HFFc6 (cell line): Measurements from ENCODE around the gene RGPD4. TPM values are rescaled to one million over a fixed set of nuclear protein-coding genes. Genes with fewer than 3 reads are reported as not detected.

Source experiments
- DNase-seq: peaks from one replicate; pipeline ENCODE4 v3.0.0-alpha.2; 2018
- H3K27ac Mint-ChIP-seq: 2 replicates; pipeline ENCODE4 v1.8.0; 2020; ENCODE audit warnings: mild to moderate bottlenecking, mixed read lengths
- H3K27me3 Mint-ChIP-seq: 2 replicates; pipeline ENCODE4 v1.8.0; 2021; ENCODE audit warnings: mild to moderate bottlenecking, moderate library complexity, mixed read lengths; ENCODE audit not compliant: insufficient read depth
- H3K36me3 Mint-ChIP-seq: 2 replicates; pipeline ENCODE4 v1.8.0; 2021; ENCODE audit warnings: low read depth, mixed read lengths
- H3K4me1 Mint-ChIP-seq: 2 replicates; pipeline ENCODE4 v1.8.0; 2020; ENCODE audit warnings: low read depth, mixed read lengths
- H3K4me3 Mint-ChIP-seq: 2 replicates; pipeline ENCODE4 v1.8.0; 2020; ENCODE audit warnings: mild to moderate bottlenecking, moderate library complexity, mixed read lengths
- H3K9me3 Mint-ChIP-seq: 2 replicates; pipeline ENCODE4 v1.8.0; 2020; ENCODE audit warnings: mild to moderate bottlenecking, mixed read lengths
- total RNA-seq, 6 experiments: library from RNA; stranded (reverse); fragmentation: NEBNext Ultra II Directional; extraction: Animal tissue kit (Norgen Biotek cat#: 25700); gene quantifications; 2 replicates in 1 of 6; 3 replicates in 5 of 6; pipeline ENCODE4 v1.2.3, GENCODE V29; 2021
- TF ChIP-seq, protein P1 (sequence below): fragments of 200-600 bp; sonication (generic); IDR thresholded peaks from 2 replicates; pipeline ENCODE4 v1.5.0; 2021; ENCODE audit warnings: antibody characterized with exemption, mild to moderate bottlenecking

RGPD4 gene
- total RNA-seq, 6 experiments from 2014 or later: 0.09 TPM; not detected in 5

DNA sequence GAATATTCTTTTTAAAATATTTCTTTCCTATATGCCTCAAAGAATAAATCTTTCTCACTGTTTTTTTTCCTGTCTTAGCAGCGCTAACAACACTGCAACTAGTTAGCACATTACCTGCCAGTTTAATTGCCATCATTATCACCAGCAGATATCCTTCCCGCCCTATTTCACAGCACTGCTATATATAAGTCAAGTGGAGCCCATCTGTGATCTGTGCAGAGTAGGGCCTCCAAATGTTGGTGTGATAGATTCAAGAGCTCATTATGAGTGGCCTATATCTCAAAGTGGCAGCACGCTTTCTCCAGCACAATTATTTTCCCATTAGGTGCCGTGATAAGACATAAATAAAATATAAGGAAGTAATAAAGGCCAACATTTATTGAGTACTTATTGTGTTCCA is 19.8 kb upstream of the RGPD4 start:
- Mint-ChIP-seq H3K4me1 (no peaks in the 10 kb centered on the region), H3K36me3 (no peaks in the 10 kb centered on the region; the same call in 1 of the 2 replicates), H3K4me3 (no peak overlapping the region), H3K9me3 (peaks cover 23% of the 10 kb centered on the region), H3K27ac (no peak overlapping the region), H3K27me3 (no peaks in the 10 kb centered on the region; the same call in 1 of the 2 replicates)
- TF ChIP-seq, protein P1, sequence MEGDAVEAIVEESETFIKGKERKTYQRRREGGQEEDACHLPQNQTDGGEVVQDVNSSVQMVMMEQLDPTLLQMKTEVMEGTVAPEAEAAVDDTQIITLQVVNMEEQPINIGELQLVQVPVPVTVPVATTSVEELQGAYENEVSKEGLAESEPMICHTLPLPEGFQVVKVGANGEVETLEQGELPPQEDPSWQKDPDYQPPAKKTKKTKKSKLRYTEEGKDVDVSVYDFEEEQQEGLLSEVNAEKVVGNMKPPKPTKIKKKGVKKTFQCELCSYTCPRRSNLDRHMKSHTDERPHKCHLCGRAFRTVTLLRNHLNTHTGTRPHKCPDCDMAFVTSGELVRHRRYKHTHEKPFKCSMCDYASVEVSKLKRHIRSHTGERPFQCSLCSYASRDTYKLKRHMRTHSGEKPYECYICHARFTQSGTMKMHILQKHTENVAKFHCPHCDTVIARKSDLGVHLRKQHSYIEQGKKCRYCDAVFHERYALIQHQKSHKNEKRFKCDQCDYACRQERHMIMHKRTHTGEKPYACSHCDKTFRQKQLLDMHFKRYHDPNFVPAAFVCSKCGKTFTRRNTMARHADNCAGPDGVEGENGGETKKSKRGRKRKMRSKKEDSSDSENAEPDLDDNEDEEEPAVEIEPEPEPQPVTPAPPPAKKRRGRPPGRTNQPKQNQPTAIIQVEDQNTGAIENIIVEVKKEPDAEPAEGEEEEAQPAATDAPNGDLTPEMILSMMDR: no peak
- no peak for DNase-seq

GRCh38 chr2:107807988-107808387 is 18.7 kb upstream of the RGPD4 start:
- TF ChIP-seq, protein P1: no peak
- no peak for DNase-seq
- H3K4me3 Mint-ChIP-seq: no peak overlapping the region
- no peaks in the 10 kb centered on the region for H3K4me1 Mint-ChIP-seq
- no peaks in the 10 kb centered on the region; the same call in 1 of the 2 replicates for H3K27me3 Mint-ChIP-seq
- no peak overlapping the region for H3K27ac Mint-ChIP-seq
- H3K9me3 Mint-ChIP-seq: peaks cover 22% of the 10 kb centered on the region
- H3K36me3 Mint-ChIP-seq: no peaks in the 10 kb centered on the region; the same call in 1 of the 2 replicates

GRCh38 chr2:107808959-107809358 is 17.7 kb upstream of the RGPD4 start:
- H3K4me1 Mint-ChIP-seq: no peaks in the 10 kb centered on the region
- H3K4me3 Mint-ChIP-seq: no peak overlapping the region
- TF ChIP-seq, protein P1: no peak
- H3K36me3 Mint-ChIP-seq: no peaks in the 10 kb centered on the region
- H3K27me3 Mint-ChIP-seq: no peaks in the 10 kb centered on the region; the same call in 1 of the 2 replicates
- no peak overlapping the region for H3K27ac Mint-ChIP-seq
- DNase-seq: no peak
- peaks cover 19% of the 10 kb centered on the region; the same call in 1 of the 2 replicates for H3K9me3 Mint-ChIP-seq

DNA sequence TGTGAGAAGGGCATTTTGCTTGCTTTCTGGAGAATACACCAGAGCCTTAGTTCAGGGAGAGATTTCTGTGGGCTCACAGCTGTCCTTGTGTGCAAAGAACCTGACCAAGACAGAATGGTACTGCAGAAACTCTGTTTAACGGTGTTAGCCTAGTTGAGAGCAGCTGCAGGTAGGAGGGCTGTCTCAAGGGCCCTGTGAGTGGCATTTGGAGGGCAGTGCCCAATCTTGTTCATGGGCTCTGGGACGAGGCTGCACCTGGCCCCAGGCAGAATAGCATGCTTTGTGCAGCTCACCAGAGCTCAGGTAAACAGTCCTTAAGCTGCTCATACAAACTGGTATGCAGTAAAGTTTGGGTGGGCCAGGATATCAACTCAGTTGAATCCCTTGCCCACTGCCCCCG is 16.9 kb upstream of the RGPD4 start:
- Mint-ChIP-seq H3K4me1 (no peaks in the 10 kb centered on the region), H3K4me3 (no peak overlapping the region), H3K27ac (no peak overlapping the region), H3K36me3 (no peaks in the 10 kb centered on the region), H3K27me3 (no peaks in the 10 kb centered on the region; the same call in 1 of the 2 replicates), H3K9me3 (peaks cover 23% of the 10 kb centered on the region; the same call in 1 of the 2 replicates)
- DNase-seq: no peak
- TF ChIP-seq, protein P1: no peak

DNA sequence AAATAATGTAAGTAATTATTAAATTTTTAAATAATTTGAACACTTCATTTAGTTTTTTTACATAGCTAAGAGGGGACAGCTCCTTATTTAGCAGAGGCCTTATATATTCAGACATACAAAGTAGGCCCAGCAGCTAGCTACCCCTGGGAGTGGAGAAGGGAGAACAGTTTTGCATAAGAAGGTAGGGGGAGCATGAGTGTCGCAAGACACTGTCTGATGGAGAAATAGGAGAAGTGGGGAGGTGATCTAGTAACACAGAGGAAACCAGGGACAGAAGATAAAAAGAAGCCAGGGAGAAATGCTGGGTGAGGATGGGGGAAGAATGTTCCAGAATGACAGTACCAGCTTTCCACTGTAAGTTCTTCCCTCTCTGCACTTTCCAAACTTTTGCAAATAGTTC is 16.0 kb upstream of the RGPD4 start:
- H3K36me3 Mint-ChIP-seq: no peaks in the 10 kb centered on the region
- no peak overlapping the region for H3K27ac Mint-ChIP-seq
- no peak for DNase-seq
- H3K4me3 Mint-ChIP-seq: no peak overlapping the region
- H3K4me1 Mint-ChIP-seq: no peaks in the 10 kb centered on the region
- H3K9me3 Mint-ChIP-seq: peaks cover 24% of the 10 kb centered on the region; the same call in 1 of the 2 replicates
- no peaks in the 10 kb centered on the region; the same call in 1 of the 2 replicates for H3K27me3 Mint-ChIP-seq
- TF ChIP-seq, protein P1: no peak

DNA sequence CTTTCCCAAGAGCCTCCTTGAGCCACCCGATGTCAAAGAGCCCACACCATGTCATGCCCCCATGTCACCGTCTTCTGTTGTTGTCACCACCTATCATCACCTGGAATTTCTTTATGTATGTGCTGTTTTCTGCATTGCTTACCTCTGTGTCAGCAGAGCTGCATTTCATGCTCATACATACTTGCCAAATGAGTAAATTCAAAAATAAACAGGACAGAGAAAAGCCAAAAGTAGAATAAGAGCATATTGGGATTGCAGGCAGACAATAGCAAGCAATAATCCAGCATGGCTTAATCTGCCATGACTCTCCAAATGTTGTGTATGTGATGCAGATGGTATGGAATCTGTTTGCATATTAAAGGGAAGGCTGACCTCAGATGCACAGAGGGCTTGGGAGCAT is 15.3 kb upstream of the RGPD4 start:
- H3K4me3 Mint-ChIP-seq: no peak overlapping the region
- no peak for DNase-seq
- H3K36me3 Mint-ChIP-seq: no peaks in the 10 kb centered on the region
- no peaks in the 10 kb centered on the region for H3K4me1 Mint-ChIP-seq
- H3K27ac Mint-ChIP-seq: no peak overlapping the region
- H3K9me3 Mint-ChIP-seq: peaks cover 20% of the 10 kb centered on the region; the same call in 1 of the 2 replicates
- TF ChIP-seq, protein P1: no peak
- H3K27me3 Mint-ChIP-seq: no peaks in the 10 kb centered on the region; the same call in 1 of the 2 replicates
